HFFc6 (cell line): ENCODE measurements around the gene TLNRD1. TPM values are rescaled to one million over a fixed set of nuclear protein-coding genes. Genes with fewer than 3 reads are reported as not detected.

Source experiments
- DNase-seq: peaks from one replicate; pipeline ENCODE4 v3.0.0-alpha.2; 2018
- H3K27ac Mint-ChIP-seq: 2 replicates; pipeline ENCODE4 v1.8.0; 2020; ENCODE audit warnings: mild to moderate bottlenecking, mixed read lengths
- H3K27me3 Mint-ChIP-seq: 2 replicates; pipeline ENCODE4 v1.8.0; 2021; ENCODE audit warnings: mild to moderate bottlenecking, moderate library complexity, mixed read lengths; ENCODE audit not compliant: insufficient read depth
- H3K36me3 Mint-ChIP-seq: 2 replicates; pipeline ENCODE4 v1.8.0; 2021; ENCODE audit warnings: low read depth, mixed read lengths
- H3K4me1 Mint-ChIP-seq: 2 replicates; pipeline ENCODE4 v1.8.0; 2020; ENCODE audit warnings: low read depth, mixed read lengths
- H3K4me3 Mint-ChIP-seq: 2 replicates; pipeline ENCODE4 v1.8.0; 2020; ENCODE audit warnings: mild to moderate bottlenecking, moderate library complexity, mixed read lengths
- H3K9me3 Mint-ChIP-seq: 2 replicates; pipeline ENCODE4 v1.8.0; 2020; ENCODE audit warnings: mild to moderate bottlenecking, mixed read lengths
- total RNA-seq, 6 experiments: library from RNA; stranded (reverse); fragmentation: NEBNext Ultra II Directional; extraction: Animal tissue kit (Norgen Biotek cat#: 25700); gene quantifications; 2 replicates in 1 of 6; 3 replicates in 5 of 6; pipeline ENCODE4 v1.2.3, GENCODE V29; 2021
- TF ChIP-seq, protein P1 (sequence below): fragments of 200-600 bp; sonication (generic); IDR thresholded peaks from 2 replicates; pipeline ENCODE4 v1.5.0; 2021; ENCODE audit warnings: antibody characterized with exemption, mild to moderate bottlenecking

TLNRD1 gene
- total RNA-seq, 6 experiments from 2014 or later, result 8.8 to 14.3 (median 12.7) TPM

- Mint-ChIP-seq H3K27me3 (no peaks in the 10 kb centered on the region), H3K27ac (peak overlapping the region; percentile 4; the same call in 1 of the 2 replicates), H3K9me3 (peaks cover 4% of the 10 kb centered on the region), H3K4me1 (peaks cover 15% of the 10 kb centered on the region), H3K4me3 (peak overlapping the region; percentile 24; the same call in 1 of the 2 replicates), H3K36me3 (0 out of 2 replicates have a peak, but pooled peaks cover under 1% of the 10 kb centered on the region)
- no peak for DNase-seq
- TF ChIP-seq, protein P1, sequence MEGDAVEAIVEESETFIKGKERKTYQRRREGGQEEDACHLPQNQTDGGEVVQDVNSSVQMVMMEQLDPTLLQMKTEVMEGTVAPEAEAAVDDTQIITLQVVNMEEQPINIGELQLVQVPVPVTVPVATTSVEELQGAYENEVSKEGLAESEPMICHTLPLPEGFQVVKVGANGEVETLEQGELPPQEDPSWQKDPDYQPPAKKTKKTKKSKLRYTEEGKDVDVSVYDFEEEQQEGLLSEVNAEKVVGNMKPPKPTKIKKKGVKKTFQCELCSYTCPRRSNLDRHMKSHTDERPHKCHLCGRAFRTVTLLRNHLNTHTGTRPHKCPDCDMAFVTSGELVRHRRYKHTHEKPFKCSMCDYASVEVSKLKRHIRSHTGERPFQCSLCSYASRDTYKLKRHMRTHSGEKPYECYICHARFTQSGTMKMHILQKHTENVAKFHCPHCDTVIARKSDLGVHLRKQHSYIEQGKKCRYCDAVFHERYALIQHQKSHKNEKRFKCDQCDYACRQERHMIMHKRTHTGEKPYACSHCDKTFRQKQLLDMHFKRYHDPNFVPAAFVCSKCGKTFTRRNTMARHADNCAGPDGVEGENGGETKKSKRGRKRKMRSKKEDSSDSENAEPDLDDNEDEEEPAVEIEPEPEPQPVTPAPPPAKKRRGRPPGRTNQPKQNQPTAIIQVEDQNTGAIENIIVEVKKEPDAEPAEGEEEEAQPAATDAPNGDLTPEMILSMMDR, result no peak
Observed at GRCh38 chr15:80998251-80998650, 2.5 kb upstream of the TLNRD1 start.

DNA sequence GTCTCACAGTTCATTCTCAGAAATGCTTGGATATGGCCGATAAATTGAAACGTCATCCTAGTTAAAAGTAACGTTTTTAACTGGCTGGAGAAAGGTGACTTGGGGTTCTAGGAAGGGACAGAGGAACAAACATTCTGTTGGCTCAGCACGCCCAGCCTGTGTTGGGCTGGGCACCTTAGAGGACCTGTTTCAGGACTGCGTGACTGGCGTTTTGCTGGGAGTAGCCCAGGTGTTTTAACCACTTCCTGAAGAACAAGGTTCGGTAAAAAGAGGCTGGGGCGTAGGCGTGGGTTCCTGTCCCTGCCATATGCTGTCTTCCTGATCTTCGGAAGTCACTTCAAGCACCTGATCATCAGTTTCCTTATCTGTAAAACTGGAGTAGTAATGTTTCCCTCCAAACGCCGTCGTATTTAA lies 1.1 kb upstream of the TLNRD1 start:
- H3K36me3 Mint-ChIP-seq, result peaks cover 13% of the 10 kb centered on the region; the same call in 1 of the 2 replicates
- no peak for DNase-seq
- peak overlapping the region; percentile 94 for H3K27ac Mint-ChIP-seq

DNA sequence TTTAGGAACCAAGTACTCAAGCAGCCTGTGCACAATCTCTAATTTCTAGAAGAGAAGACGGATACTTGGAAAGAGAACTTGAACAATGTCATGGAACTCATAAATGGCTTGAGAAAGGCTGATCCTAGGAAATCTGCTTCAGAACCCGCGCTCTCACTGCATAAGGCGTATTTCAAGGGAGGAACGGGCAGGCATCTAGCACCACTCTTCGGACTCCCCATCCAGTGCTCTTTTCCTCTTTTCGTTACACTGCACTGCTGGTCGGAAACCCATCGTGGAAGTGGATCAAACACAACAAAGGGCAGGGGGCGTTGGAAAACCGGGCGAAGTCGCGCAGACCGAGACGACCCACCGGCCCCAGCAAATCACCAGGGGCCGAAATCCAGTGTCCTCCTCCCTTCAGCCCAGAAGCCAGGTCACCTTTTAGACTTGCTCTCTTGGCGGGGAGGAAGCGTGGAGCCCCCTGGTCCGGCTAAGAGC lies 539 bp upstream of the TLNRD1 start:
- TF ChIP-seq, protein P1, result no peak
- H3K4me1 Mint-ChIP-seq, result peaks cover 34% of the 10 kb centered on the region
- peaks cover 4% of the 10 kb centered on the region for H3K9me3 Mint-ChIP-seq
- H3K27ac Mint-ChIP-seq, result peak overlapping the region; percentile 94
- no peaks in the 10 kb centered on the region for H3K27me3 Mint-ChIP-seq
- peaks cover 16% of the 10 kb centered on the region; the same call in 1 of the 2 replicates for H3K36me3 Mint-ChIP-seq
- DNase-seq, result no peak
- H3K4me3 Mint-ChIP-seq, result peak overlapping the region; percentile 93

More for the DNA sequence above, 1.1 kb upstream of the TLNRD1 start:
- Mint-ChIP-seq H3K4me3 (peak overlapping the region; percentile 93), H3K9me3 (peaks cover 4% of the 10 kb centered on the region), H3K27me3 (no peaks in the 10 kb centered on the region), H3K4me1 (peaks cover 29% of the 10 kb centered on the region)
- TF ChIP-seq, protein P1, result no peak

DNA sequence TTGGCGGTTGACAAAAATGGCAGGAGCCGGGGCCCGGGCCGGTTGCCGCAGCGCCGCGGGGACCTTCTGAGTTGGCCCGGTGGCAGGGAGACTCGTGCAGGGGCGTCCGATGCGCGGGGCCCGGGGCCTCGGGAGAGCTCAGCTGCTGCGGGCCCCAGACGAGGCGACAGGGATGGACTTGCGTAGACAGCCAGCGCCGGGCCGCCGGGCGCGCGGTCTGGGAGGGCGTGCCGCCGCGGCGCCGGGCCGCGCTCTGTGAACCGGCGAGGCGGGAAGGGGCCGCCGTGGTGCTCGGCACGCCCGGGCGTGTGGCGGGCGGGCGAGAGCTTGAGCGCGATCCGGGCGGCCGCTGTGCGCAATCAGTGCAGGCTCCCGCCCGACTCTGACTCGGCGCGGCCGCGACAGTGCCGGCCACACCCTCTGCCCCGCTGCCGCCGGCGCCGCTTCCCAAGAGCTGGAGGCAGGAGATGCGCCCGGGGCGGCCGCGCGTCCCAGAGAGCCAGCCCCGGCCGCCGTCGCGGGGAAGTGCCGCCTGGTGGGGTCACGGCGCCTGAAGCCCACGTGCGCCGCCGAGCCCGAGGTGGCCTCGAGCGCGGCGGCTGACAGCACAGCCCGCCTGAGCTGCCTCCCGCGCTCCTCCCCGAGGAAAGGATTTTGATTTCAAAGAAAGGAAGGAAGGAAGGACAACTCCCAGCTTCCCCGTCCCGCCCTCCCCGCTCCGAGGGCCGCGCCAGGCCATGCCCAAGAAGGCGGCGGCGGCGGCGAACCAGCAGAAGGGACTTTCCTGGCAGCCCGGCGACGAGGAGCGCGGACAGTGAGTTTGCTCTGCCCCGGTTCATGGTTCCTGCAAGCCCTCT lies 657 bp downstream of the TLNRD1 start:
- TF ChIP-seq, protein P1, result no peak
- Mint-ChIP-seq H3K4me3 (peak overlapping the region; percentile 93), H3K36me3 (peaks cover 16% of the 10 kb centered on the region; the same call in 1 of the 2 replicates), H3K27me3 (no peaks in the 10 kb centered on the region; the same call in 1 of the 2 replicates), H3K9me3 (no peaks in the 10 kb centered on the region), H3K4me1 (peaks cover 45% of the 10 kb centered on the region), H3K27ac (peak overlapping the region; percentile 94)
- DNase-seq, result peak; percentile 41

- Mint-ChIP-seq H3K4me1 (peaks cover 47% of the 10 kb centered on the region), H3K27me3 (no peaks in the 10 kb centered on the region; the same call in 1 of the 2 replicates), H3K27ac (peak overlapping the region; percentile 42), H3K9me3 (no peaks in the 10 kb centered on the region), H3K36me3 (peaks cover 16% of the 10 kb centered on the region; the same call in 1 of the 2 replicates), H3K4me3 (peak overlapping the region; percentile 83)
- TF ChIP-seq, protein P1, result no peak
- no peak for DNase-seq
Observed at GRCh38 chr15:81002009-81002330, 1.2 kb downstream of the TLNRD1 start.
